ENCODE results near the gene DPF3. TPM values are rescaled to one million over a fixed set of nuclear protein-coding genes. Genes with fewer than 3 reads are reported as not detected.

DPF3 gene
- total and polyA plus RNA-seq, 9 of the 15 experiments (the other 6 are each of a cell fraction or from before 2014, with no cell fraction given), result 0.21 to 4.9 (median 1.2) TPM

DNA sequence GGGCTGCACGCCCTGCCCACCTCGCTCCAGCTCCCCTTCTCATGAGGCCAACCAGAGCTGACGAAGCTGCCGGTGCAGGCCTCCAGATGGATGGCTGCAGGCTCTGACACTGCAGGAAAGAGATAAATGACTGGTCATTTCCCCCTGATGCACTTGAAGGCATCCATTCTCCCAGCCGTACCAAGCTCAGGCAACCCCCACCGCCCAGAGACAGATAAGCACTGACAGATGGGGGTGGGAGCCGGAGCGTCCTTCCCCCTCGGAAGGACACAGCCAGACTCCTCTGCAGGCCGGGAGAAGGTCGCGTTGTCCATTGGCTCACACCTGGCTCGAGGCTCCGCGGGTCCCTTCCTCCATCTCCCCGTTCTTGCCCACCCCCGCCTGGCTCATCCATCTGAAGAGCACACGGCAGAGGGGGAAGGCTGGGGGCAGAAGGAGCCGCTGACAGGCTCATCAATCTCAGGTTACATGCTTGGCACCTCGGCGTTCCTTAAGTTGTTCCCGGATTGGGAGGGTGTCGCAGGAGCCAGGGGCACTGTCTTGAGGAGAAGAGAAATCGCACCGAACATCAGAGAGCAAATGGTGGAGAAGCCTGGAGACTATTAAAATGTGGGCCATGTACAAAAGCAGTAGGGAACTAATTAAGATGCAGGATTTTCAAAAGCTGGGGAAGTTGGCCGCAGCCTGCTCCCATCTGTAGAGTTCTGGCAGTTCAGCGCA, 151.6 kb downstream of the DPF3 start (continued):
- TF ChIP-seq MBD2 (IDR thresholded peaks at IDR 0.05; ENCODE audit: borderline replicate concordance, low read depth) (0 out of 2 replicates have a peak, but pooled peaks have one; percentile 39), CBX1 (IDR thresholded peaks at IDR 0.05; ENCODE audit: low read depth) (no peak)
- TF ChIP-seq, protein P1, sequence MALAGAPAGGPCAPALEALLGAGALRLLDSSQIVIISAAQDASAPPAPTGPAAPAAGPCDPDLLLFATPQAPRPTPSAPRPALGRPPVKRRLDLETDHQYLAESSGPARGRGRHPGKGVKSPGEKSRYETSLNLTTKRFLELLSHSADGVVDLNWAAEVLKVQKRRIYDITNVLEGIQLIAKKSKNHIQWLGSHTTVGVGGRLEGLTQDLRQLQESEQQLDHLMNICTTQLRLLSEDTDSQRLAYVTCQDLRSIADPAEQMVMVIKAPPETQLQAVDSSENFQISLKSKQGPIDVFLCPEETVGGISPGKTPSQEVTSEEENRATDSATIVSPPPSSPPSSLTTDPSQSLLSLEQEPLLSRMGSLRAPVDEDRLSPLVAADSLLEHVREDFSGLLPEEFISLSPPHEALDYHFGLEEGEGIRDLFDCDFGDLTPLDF (CRISPR knock-in tag; IDR thresholded peaks at IDR 0.05), result no peak

DNA sequence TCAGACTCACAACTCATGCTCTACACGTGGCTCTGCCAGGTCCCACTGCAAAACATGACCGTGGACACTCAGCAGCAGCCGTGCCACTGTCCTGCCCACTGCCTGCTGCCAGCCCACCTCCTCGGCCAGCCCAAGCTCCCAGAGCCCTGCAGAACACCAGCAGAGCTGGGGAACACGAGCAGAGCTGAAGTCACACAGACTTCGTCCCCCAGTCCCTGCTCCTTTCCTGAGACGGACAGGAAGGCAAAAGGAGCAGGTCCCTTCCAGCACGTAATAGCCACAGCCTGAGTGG, 152.1 kb downstream of the DPF3 start:
- no peaks in the 10 kb centered on the region for H3K27me3 ChIP-seq (ENCODE audit: control insufficient read depth in 2 of 2, insufficient read depth in 2 of 2, low read length in 2 of 2)
- no TSS peak for BruUV-seq (replicated peaks)
- CTCF ChIA-PET (ENCODE audit: low intra/inter-chr PET ratio), result no interaction called here
- H3K9me1 ChIP-seq (ENCODE audit: control insufficient read depth, insufficient read depth, low read length), result no peaks in the 10 kb centered on the region
- no peak overlapping the region; the same call in 2 of the 3 replicates for H3K27ac ChIP-seq (ENCODE audit: extremely low read depth, low read depth, low read length)
- H3K9ac ChIP-seq (ENCODE audit: insufficient read depth in 1 of 2, low read depth in 2 of 2, low read length in 2 of 2), result peak overlapping the region in 1 of 2 experiments; percentile 42; a peak in 1 of 4 replicates
- 10% methylated on average over 8 of the region's 8 CpGs for WGBS (ENCODE audit: insufficient coverage, low coverage, missing lambda C conversion rate)
- intact Hi-C loops (cut with micrococcal nuclease), result loop anchor here (10.0 kb wide), 1 partner anchor 83 kb away; no protein-coding TSS in a partner anchor
- H3K36me3 ChIP-seq (ENCODE audit: control insufficient read depth, insufficient read depth, low read length), result no peaks in the 10 kb centered on the region
- H3K4me2 ChIP-seq (ENCODE audit: insufficient read depth, low read length), result peak overlapping the region; percentile 57
- no peak for TF ChIP-seq RFX1 (IDR thresholded peaks at IDR 0.05)
- TF ChIP-seq, protein P2, sequence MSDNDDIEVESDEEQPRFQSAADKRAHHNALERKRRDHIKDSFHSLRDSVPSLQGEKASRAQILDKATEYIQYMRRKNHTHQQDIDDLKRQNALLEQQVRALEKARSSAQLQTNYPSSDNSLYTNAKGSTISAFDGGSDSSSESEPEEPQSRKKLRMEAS (CRISPR knock-in tag; IDR thresholded peaks at IDR 0.05), result 0 out of 2 replicates have a peak, but pooled peaks have one; percentile 0
- ATAC-seq (no peak), FAIRE-seq (no peak), DNase-seq (ENCODE audit: extremely low read depth in 1 of 4, low spot score in 3 of 4) (no peak)
- no peak overlapping the region for H3K4me3 ChIP-seq
- POLR2A ChIA-PET, result interaction anchor here (0.6 kb wide), 2 partner anchors 29 to 152 kb away, joined by 3 read pairs; partner anchors contain the start of gene DPF3
- H4K20me1 ChIP-seq (replicated peaks; ENCODE audit: control insufficient read depth, insufficient read depth, low read length), result no peaks in the 10 kb centered on the region
- no peaks in the 10 kb centered on the region for H3K9me3 ChIP-seq (replicated peaks; ENCODE audit: control insufficient read depth, insufficient read depth, low read depth, low read length)
- in situ Hi-C loops (cut with MboI), result no loop called here
- no peaks in the 10 kb centered on the region for H3K79me2 ChIP-seq (ENCODE audit: control insufficient read depth, insufficient read depth, low read length)
- H3K4me1 ChIP-seq (replicated peaks in 1 of 2; ENCODE audit: control insufficient read depth in 2 of 2, insufficient read depth in 2 of 2, low read length in 2 of 2), result peaks cover 16 to 17% of the 10 kb centered on the region in 2 experiments; a peak in 4 of 5 replicates
- H2AFZ ChIP-seq (ENCODE audit: low read depth, low read length), result peak overlapping the region; percentile 20

Data from K562 (cell line).